ENCODE measurements around the gene PPP2R2D. TPM values are rescaled to one million over a fixed set of nuclear protein-coding genes. Genes with fewer than 3 reads are reported as not detected.

Gene PPP2R2D
- total RNA-seq, 4 donors from 2014 or later = 22.4 to 33.7 (median 29.1) TPM

GRCh38 chr10:131890276-131891195 lies 10.3 kb upstream of the PPP2R2D start:
- in situ Hi-C loops (cut with MboI; ENCODE audit: low sequenced_read_pairs in 4 of 4) = loop anchor here in 2 of 4 donors (25.0 kb wide), 1 partner anchor 1703 kb away; no protein-coding TSS in a partner anchor
- no peaks in the 10 kb centered on the region for H3K4me1 ChIP-seq
- intact Hi-C loops (cut with DNase I; ENCODE audit: low total_unique reads) = no loop called here
- no peaks in the 10 kb centered on the region for H3K36me3 ChIP-seq
- no peak for TF ChIP-seq POLR2A (IDR thresholded peaks at IDR 0.05)
- TF ChIP-seq CTCF (IDR thresholded peaks at IDR 0.05 in 4 of 5, conservative IDR thresholded peaks at IDR 0.05 in 1 of 5) = no peak
- no peaks in the 10 kb centered on the region for H3K9me3 ChIP-seq
- no peak overlapping the region for H3K4me3 ChIP-seq
- H3K27ac ChIP-seq = no peak overlapping the region
- H3K27me3 ChIP-seq = peaks cover 3 to 15% (median 11%) of the 10 kb centered on the region in 3 donors
- no peak for ATAC-seq
- DNase-seq = no peak

- in situ Hi-C loops (cut with MboI; ENCODE audit: low sequenced_read_pairs in 4 of 4) (loop anchor here in 2 of 4 donors (25.0 kb wide), 1 partner anchor 1704 kb away; no protein-coding TSS in a partner anchor), intact Hi-C loops (cut with DNase I; ENCODE audit: low total_unique reads) (no loop called here)
- ATAC-seq (no peak), DNase-seq (no peak)
- Histone ChIP-seq H3K27ac (no peak overlapping the region), H3K4me3 (no peak overlapping the region), H3K36me3 (no peaks in the 10 kb centered on the region), H3K9me3 (no peaks in the 10 kb centered on the region), H3K4me1 (no peaks in the 10 kb centered on the region), H3K27me3 (peaks cover 3 to 15% (median 11%) of the 10 kb centered on the region in 3 donors)
- no peak for TF ChIP-seq POLR2A (IDR thresholded peaks at IDR 0.05)
- no peak for TF ChIP-seq CTCF (IDR thresholded peaks at IDR 0.05 in 4 of 5, conservative IDR thresholded peaks at IDR 0.05 in 1 of 5)
Measured at GRCh38 chr10:131891196-131891928, 9.4 kb upstream of the PPP2R2D start.

GRCh38 chr10:131891929-131892805 lies 8.6 kb upstream of the PPP2R2D start:
- intact Hi-C loops (cut with DNase I; ENCODE audit: low total_unique reads) = no loop called here
- H3K9me3 ChIP-seq = no peaks in the 10 kb centered on the region
- peaks cover 3 to 15% (median 11%) of the 10 kb centered on the region in 3 donors for H3K27me3 ChIP-seq

More at GRCh38 chr10:131891929-131892805, 8.6 kb upstream of the PPP2R2D start:
- H3K36me3 ChIP-seq = no peaks in the 10 kb centered on the region
- ATAC-seq (no peak), DNase-seq (no peak)
- in situ Hi-C loops (cut with MboI; ENCODE audit: low sequenced_read_pairs in 4 of 4) = loop anchor here in 2 of 4 donors (25.0 kb wide), 1 partner anchor 1705 kb away; no protein-coding TSS in a partner anchor
- no peaks in the 10 kb centered on the region for H3K4me1 ChIP-seq
- no peak overlapping the region for H3K27ac ChIP-seq
- TF ChIP-seq POLR2A (IDR thresholded peaks at IDR 0.05) (no peak), CTCF (IDR thresholded peaks at IDR 0.05 in 4 of 5, conservative IDR thresholded peaks at IDR 0.05 in 1 of 5) (no peak)
- no peak overlapping the region for H3K4me3 ChIP-seq

All from gastrocnemius medialis (tissue), 4 donors.